Measurements from ENCODE around the gene ASS1. TPM values are rescaled to one million over a fixed set of nuclear protein-coding genes. Genes with fewer than 3 reads are reported as not detected.

ASS1 gene
- total and polyA plus RNA-seq, 10 donors: 15.4 to 37.4 (median 26.6) TPM

DNA sequence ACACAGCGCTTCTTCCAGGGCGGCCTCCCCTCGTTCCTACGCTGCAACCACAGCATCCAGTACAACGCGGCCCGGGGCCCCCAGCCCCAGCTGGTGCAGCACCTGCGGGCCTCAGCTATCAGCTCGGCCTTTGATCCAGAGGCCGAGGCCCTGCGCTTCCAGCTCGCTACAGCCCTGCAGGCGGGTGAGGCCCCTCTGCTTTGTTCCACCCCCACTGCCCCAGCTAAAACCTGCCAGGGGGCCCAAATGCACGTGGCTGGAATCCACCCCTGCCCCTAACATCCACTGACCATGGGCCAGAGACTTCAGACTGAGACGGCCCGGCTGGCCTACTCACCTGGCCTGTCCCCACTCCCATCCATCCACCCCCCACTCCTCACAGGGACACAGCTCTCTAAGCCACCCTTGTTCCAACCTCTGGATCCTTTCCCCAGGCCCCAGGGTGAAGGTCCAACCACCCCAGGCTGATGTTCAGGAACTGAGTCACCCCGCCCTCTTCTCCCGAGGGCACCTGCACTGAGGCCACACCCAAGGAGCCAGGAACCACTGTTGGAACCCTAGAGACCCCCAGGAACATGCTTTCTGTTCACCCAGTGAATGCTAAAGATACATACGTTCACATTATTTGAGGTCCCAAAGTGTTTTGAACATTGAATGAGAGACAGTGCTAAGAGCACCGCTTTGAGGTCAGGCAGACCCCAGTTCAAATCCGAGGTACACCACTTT is 18.9 kb upstream of the ASS1 start:
- intact Hi-C loops (cut with DNase I; ENCODE audit: low total_unique reads): no loop called here
- Histone ChIP-seq H3K9me3 (peaks cover 0 to 13% (median 5%) of the 10 kb centered on the region in 8 donors), H3K4me1 (peaks cover 0 to 14% (median 7%) of the 10 kb centered on the region in 6 donors), H3K27me3 (replicated peaks in 1 of 7) (peaks cover 0 to 71% (median 0%) of the 10 kb centered on the region in 7 donors), H3K4me3 (no peak overlapping the region), H3K27ac (no peak overlapping the region), H3K36me3 (no peaks in the 10 kb centered on the region)
- no peak for TF ChIP-seq POLR2A (IDR thresholded peaks at IDR 0.05)
- TF ChIP-seq, protein P1, sequence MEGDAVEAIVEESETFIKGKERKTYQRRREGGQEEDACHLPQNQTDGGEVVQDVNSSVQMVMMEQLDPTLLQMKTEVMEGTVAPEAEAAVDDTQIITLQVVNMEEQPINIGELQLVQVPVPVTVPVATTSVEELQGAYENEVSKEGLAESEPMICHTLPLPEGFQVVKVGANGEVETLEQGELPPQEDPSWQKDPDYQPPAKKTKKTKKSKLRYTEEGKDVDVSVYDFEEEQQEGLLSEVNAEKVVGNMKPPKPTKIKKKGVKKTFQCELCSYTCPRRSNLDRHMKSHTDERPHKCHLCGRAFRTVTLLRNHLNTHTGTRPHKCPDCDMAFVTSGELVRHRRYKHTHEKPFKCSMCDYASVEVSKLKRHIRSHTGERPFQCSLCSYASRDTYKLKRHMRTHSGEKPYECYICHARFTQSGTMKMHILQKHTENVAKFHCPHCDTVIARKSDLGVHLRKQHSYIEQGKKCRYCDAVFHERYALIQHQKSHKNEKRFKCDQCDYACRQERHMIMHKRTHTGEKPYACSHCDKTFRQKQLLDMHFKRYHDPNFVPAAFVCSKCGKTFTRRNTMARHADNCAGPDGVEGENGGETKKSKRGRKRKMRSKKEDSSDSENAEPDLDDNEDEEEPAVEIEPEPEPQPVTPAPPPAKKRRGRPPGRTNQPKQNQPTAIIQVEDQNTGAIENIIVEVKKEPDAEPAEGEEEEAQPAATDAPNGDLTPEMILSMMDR (IDR thresholded peaks at IDR 0.05 in 8 of 11, conservative IDR thresholded peaks at IDR 0.05 in 3 of 11): no peak
- TF ChIP-seq POLR2AphosphoS5 (IDR thresholded peaks at IDR 0.05): no peak
- DNase-seq: no peak
- WGBS, 5 donors: 81 to 86% (median 86%) methylated on average over 21 of the region's 21 CpGs

DNA sequence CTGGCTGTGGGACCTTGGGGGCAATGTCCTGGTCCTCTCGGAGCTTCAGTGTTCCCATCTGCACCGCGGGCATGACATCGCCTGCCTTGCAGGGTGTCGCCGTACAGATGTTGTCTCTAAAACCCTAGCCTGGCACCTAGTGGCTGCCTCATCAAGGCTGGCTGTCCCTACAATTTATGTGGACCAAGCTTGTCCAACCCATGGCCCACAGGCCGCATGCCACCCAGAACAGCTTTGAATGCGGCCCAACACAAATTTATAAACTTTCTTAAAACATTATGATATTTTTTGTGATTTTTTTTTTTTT is 18.3 kb upstream of the ASS1 start:
- no peaks in the 10 kb centered on the region for H3K36me3 ChIP-seq
- peaks cover 0 to 17% (median 7%) of the 10 kb centered on the region in 6 donors for H3K4me1 ChIP-seq
- H3K4me3 ChIP-seq: no peak overlapping the region
- no peak for TF ChIP-seq POLR2AphosphoS5 (IDR thresholded peaks at IDR 0.05)
- DNase-seq: no peak
- H3K27ac ChIP-seq: no peak overlapping the region
- WGBS, 5 donors: 80 to 95% (median 87%) methylated on average over 5 to 8 of the region's 8 CpGs
- intact Hi-C loops (cut with DNase I; ENCODE audit: low total_unique reads): no loop called here
- H3K9me3 ChIP-seq: peaks cover 0 to 17% (median 7%) of the 10 kb centered on the region in 8 donors
- H3K27me3 ChIP-seq (replicated peaks in 1 of 7): peaks cover 0 to 73% (median 0%) of the 10 kb centered on the region in 7 donors

GRCh38 chr9:130426883-130427282 is 17.9 kb upstream of the ASS1 start:
- Histone ChIP-seq H3K27me3 (replicated peaks in 1 of 7) (peaks cover 0 to 73% (median 0%) of the 10 kb centered on the region in 7 donors), H3K27ac (no peak overlapping the region), H3K4me3 (no peak overlapping the region), H3K9me3 (peaks cover 0 to 18% (median 7%) of the 10 kb centered on the region in 8 donors), H3K4me1 (peaks cover 0 to 21% (median 7%) of the 10 kb centered on the region in 6 donors), H3K36me3 (no peaks in the 10 kb centered on the region)
- no peak for TF ChIP-seq POLR2A (IDR thresholded peaks at IDR 0.05)
- TF ChIP-seq POLR2AphosphoS5 (IDR thresholded peaks at IDR 0.05): peak; percentile 16 to 70 (median 61)
- DNase-seq: no peak
- intact Hi-C loops (cut with DNase I; ENCODE audit: low total_unique reads): no loop called here
- 60 to 74% (median 64%) methylated on average over 10 of the region's 10 CpGs for WGBS, 5 donors

DNA sequence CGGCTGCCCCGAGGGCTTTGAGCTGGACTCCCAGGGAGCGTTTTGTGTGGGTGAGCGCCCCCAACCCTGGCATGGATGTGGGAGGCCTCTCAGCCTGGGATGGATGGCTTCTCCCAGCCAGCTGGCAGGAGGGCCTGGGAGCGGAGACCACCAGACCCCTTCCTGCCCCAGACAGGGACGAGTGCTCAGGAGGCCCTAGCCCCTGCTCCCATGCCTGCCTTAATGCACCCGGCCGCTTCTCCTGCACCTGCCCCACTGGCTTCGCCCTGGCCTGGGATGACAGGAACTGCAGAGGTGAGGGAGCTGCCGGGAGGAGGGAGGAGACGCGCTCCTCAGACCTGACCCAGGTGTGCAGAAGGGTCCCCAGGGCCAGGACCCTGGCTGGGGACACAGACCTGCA is 17.4 kb upstream of the ASS1 start:
- Histone ChIP-seq H3K4me1 (peaks cover 0 to 26% (median 7%) of the 10 kb centered on the region in 6 donors), H3K27me3 (replicated peaks in 1 of 7) (peaks cover 0 to 73% (median under 1%) of the 10 kb centered on the region in 7 donors), H3K27ac (no peak overlapping the region), H3K9me3 (peaks cover 0 to 18% (median 7%) of the 10 kb centered on the region in 8 donors), H3K4me3 (no peak overlapping the region), H3K36me3 (no peaks in the 10 kb centered on the region)
- DNase-seq: no peak
- TF ChIP-seq POLR2A (IDR thresholded peaks at IDR 0.05): no peak
- TF ChIP-seq, protein P1 (IDR thresholded peaks at IDR 0.05 in 8 of 11, conservative IDR thresholded peaks at IDR 0.05 in 3 of 11): no peak
- 85 to 94% (median 86%) methylated on average over 6 to 12 of the region's 12 CpGs for WGBS, 5 donors
- intact Hi-C loops (cut with DNase I; ENCODE audit: low total_unique reads): no loop called here

GRCh38 chr9:130428086-130428665 is 16.6 kb upstream of the ASS1 start:
- H3K36me3 ChIP-seq: no peaks in the 10 kb centered on the region
- TF ChIP-seq POLR2AphosphoS5 (IDR thresholded peaks at IDR 0.05) (no peak), POLR2A (IDR thresholded peaks at IDR 0.05) (no peak)
- TF ChIP-seq, protein P1 (IDR thresholded peaks at IDR 0.05 in 8 of 11, conservative IDR thresholded peaks at IDR 0.05 in 3 of 11): no peak
- H3K4me3 ChIP-seq: no peak overlapping the region
- WGBS, 5 donors: 92 to 96% (median 93%) methylated on average over 5 to 20 of the region's 20 CpGs
- no peak overlapping the region for H3K27ac ChIP-seq
- DNase-seq: no peak
- H3K27me3 ChIP-seq (replicated peaks in 1 of 7): peaks cover 0 to 73% (median 9%) of the 10 kb centered on the region in 7 donors
- H3K9me3 ChIP-seq: peaks cover 0 to 18% (median 7%) of the 10 kb centered on the region in 8 donors
- intact Hi-C loops (cut with DNase I; ENCODE audit: low total_unique reads): no loop called here
- H3K4me1 ChIP-seq: peaks cover 0 to 34% (median 10%) of the 10 kb centered on the region in 6 donors

Data from spleen (tissue), 11 donors.